ENCODE measurements around the gene ZSCAN10.

DNA sequence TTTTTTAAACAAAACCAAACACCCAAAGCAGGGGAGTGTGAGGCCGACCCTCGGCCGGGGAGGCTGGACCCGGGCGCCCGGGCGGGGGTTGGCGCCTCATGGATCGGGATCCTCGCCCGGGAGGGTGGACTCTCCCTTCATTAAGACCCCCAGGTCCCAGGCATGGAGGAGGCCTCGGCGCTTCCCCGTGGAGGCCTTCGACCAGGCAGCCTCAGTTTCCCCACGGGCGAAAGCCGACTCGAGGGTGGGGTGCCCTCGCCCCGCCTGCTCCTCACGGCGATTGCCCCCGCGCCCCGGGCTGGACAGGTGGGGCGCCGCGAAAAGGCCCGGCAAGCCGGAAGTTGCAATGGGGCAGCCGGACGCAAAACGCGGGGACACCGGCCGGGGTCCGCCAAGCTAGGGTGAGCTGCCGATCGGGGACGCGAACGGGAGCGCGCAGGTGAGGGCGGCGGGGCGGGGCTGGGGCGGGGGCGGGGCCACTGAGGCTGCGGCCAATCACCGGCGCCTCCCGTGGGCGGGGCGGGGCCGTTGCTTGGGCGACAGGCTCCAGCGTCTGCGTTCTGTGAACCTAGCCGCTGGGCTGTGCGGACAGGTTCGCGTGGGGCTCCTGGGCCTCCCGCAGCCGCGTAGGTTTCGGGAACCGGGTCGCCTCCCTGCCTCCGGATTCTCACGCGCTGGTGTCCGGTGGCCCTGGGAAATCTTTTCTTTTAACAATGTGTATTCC is 7.3 kb upstream of the ZSCAN10 start:
- TF ChIP-seq CTCF (conservative IDR thresholded peaks at IDR 0.05 in 1 of 2, IDR thresholded peaks at IDR 0.05 in 1 of 2; ENCODE audit: low read depth in 1 of 2, low read length in 2 of 2) (no peak), EZH2 (IDR thresholded peaks at IDR 0.05; ENCODE audit: low read length, missing control alignments) (no peak)
